Activated CD4-positive, alpha-beta T cell treated with anti-CD3 and anti-CD28 coated beads for 36 hours (primary cell): Measurements from ENCODE around the gene SLC22A12. TPM values are rescaled to one million over a fixed set of nuclear protein-coding genes. Genes with fewer than 3 reads are reported as not detected.
A peak's percentile ranks its signal among the peaks of the same experiment; 100 is the strongest.

Experiments used
- ATAC-seq: fragments of 200-7000 bp; cut with Tn5 transposase; one replicate; pipeline ENCODE4 v1.10.0; 2021; ENCODE audit warnings: mild to moderate bottlenecking, moderate library complexity
- CTCF ChIA-PET: fragments of 350-600 bp; sonication (Branson Sonifier 250); formaldehyde crosslinking; loops from one replicate; lab custom pipeline; 2021; ENCODE audit warnings: antibody characterized with exemption; lab: Charles Lee
- POLR2A ChIA-PET: fragments of 350-600 bp; sonication (Branson Sonifier 250); formaldehyde crosslinking; loops from one replicate; lab custom pipeline; 2021; ENCODE audit warnings: antibody characterized with exemption, inconsistent platforms; lab: Charles Lee
- DNase-seq: peaks from one replicate; pipeline ENCODE4 v3.0.0-alpha.2; 2020
- H3K27ac Mint-ChIP-seq: one replicate; pipeline ENCODE4 v1.8.0; 2021; ENCODE audit warnings: mixed read lengths
- H3K27me3 Mint-ChIP-seq: one replicate; pipeline ENCODE4 v1.8.0; 2021; ENCODE audit warnings: mixed read lengths
- H3K36me3 Mint-ChIP-seq: one replicate; pipeline ENCODE4 v1.8.0; 2021; ENCODE audit warnings: low read depth, mixed read lengths
- H3K4me1 Mint-ChIP-seq: one replicate; pipeline ENCODE4 v1.8.0; 2021; ENCODE audit warnings: mixed read lengths
- H3K4me3 Mint-ChIP-seq: one replicate; pipeline ENCODE4 v1.8.0; 2021; ENCODE audit warnings: mild to moderate bottlenecking, moderate library complexity, mixed read lengths
- H3K9me3 Mint-ChIP-seq: one replicate; pipeline ENCODE4 v1.8.0; 2021; ENCODE audit warnings: low read depth, mixed read lengths
- intact Hi-C, 2 experiments: fragments of 100-400 bp; cut with DNase I in 1 of 2; cut with micrococcal nuclease in 1 of 2; formaldehyde crosslinking; loops; one replicate each; pipeline versions ENCODE4 v1.14.2 to v1.15.1; 2022 to 2024; cut with DNase I, micrococcal nuclease
- total RNA-seq, 2 experiments: library from RNA; stranded (reverse); gene quantifications; one replicate each; pipeline ENCODE4 v1.2.3, GENCODE V29; 2021

The SLC22A12 gene
- total RNA-seq, 2 experiments from 2014 or later, result not detected

DNA sequence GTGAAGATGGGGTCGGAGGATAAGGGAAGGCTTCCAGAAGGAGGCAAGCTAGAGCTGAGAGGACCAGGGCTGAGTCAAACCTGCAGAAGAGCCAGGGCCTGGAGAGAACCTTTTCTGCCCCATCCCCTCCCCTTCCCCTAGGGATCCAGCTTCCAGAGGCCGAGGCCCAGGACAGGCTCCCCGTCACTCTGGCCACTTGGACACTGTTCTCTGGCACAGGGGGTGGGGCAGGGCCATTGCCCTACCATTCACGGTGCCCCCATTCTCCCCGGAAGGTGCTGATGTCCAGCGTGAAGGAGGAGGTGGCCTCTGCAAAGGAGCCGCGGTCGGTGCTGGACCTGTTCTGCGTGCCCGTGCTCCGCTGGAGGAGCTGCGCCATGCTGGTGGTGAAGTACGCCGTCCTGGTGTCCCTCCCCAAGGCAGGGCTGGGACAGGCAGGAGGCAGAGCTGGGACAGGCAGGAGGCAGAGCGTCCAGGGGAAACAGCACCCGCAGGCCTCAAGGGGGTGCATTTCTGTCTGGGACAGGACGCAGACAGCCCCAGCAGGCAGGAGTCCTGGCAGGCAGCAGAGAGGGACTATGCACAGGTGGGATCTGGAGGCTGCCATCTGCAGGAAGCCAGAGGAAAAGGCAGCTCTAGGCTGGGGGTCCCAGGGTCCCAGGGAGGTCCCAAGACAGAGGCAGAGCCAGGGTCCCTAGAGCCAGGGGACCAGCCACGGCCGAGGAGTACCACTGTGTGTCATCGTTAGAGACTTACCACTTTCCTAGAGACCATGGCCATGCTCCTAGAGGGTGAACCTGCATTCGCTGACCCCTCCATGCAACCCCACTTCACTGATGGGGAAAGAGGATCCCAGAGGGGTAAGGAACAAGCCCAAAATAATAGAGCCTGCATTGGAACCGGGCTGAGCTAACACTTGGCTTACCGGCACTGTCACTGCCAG is 25.8 kb upstream of the SLC22A12 start:
- H3K4me1 Mint-ChIP-seq, result peaks cover 4% of the 10 kb centered on the region
- H3K27ac Mint-ChIP-seq, result no peak overlapping the region
- ChIA-PET CTCF (interaction anchor here (0.5 to 1.3 kb wide), 3 partner anchors 24 to 187 kb away, joined by 3 read pairs; no protein-coding TSS in a partner anchor), POLR2A (interaction anchor here (0.6 kb wide), 1 partner anchor 246 kb away, joined by 3 read pairs; no protein-coding TSS in a partner anchor)
- DNase-seq, result no peak
- no peak overlapping the region for H3K4me3 Mint-ChIP-seq
- no peaks in the 10 kb centered on the region for H3K9me3 Mint-ChIP-seq
- intact Hi-C loops, result no loop called here
- no peak for ATAC-seq
- H3K27me3 Mint-ChIP-seq, result no peaks in the 10 kb centered on the region
- H3K36me3 Mint-ChIP-seq, result no peaks in the 10 kb centered on the region

DNA sequence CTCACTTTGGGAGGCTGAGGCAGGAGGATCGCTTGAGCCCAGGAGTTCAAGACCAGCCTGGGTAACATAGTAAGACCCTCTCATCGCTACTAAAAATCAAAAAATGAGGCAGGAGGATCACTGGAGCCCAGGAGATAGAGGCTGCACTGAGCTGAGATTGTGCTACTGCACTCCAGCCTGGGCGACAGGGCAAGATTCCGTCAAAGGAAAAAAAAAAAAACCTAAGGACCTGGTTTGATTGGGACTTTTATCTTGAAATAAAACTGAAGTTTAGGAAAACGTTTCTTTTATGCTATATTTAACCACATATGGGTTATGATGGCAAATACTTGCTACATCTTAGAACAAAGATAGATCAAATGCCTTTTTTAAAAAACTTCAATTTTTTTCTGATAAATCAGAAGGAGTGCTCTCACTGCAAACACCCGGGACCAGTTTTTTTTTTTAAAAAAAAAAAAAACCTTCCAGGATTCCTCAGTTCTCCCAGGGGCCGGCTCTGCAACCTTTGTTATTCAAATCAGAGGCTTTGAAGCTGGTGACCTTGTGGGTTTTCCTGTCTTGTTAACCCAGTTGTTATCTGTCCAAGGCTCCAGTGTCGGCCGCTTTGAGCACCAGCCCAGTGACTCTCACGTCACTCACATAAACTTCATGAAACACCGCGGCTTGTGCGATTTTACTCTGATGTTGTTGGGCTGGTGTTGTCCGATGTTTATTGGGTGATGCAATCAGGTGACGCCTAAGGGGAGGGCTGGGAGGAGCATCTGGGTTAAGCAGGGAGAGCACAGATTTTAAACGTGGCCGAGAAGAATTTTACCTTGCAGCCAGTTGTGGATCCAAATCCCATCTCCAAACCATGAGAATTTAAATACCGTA is 24.7 kb upstream of the SLC22A12 start:
- no peaks in the 10 kb centered on the region for H3K36me3 Mint-ChIP-seq
- intact Hi-C loops, result no loop called here
- ChIA-PET POLR2A (interaction anchor here (0.6 kb wide), 1 partner anchor 245 kb away, joined by 3 read pairs; no protein-coding TSS in a partner anchor), CTCF (interaction anchor here (0.6 to 1.3 kb wide), 3 partner anchors 22 to 657 kb away, joined by 3 read pairs; no protein-coding TSS in a partner anchor)
- peak; percentile 99 for ATAC-seq
- no peaks in the 10 kb centered on the region for H3K27me3 Mint-ChIP-seq
- H3K9me3 Mint-ChIP-seq, result no peaks in the 10 kb centered on the region
- peak; percentile 70 for DNase-seq
- peak overlapping the region; percentile 85 for H3K27ac Mint-ChIP-seq
- H3K4me3 Mint-ChIP-seq, result no peak overlapping the region
- H3K4me1 Mint-ChIP-seq, result peaks cover 4% of the 10 kb centered on the region

DNA sequence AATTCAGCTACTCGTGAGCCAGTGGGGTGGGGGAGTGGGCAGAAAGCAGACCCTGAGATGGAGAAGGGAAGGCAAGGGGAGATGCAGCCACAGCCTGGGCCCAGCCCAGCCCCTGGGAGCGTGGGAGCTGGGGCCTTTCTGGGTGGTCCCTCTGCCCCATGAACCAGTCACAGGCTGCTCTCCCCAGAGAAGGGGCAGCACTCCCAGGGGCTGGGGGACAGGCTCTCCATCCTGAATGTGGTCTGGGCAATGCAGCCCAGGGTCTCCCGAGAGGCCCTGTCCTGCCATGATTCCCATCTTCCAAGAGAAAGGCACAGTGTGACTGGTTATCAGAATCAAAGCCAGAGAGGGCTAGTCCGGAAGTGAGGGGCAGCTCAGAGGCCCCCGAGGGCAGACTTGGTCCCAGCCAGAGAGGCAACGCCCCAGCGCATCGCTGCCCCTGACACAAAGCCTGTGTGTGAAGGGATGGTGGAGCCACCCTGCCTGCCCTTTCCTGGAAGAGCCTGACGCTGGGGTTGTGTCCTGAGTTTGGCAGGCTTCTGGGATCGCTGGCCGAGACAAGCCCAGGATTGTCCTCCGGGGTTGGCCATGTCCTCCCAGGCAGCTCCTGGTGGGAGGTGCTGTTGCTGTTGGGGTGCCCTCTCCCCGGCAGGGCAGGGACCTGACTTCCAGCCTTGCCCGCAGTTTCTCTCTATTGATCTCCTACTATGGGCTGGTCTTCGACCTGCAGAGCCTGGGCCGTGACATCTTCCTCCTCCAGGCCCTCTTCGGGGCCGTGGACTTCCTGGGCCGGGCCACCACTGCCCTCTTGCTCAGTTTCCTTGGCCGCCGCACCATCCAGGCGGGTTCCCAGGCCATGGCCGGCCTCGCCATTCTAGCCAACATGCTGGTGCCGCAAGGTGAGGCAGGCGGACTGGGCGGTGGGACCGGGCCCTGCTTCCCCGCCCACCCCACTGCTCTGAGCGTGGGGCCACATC is 23.8 kb upstream of the SLC22A12 start:
- Mint-ChIP-seq H3K9me3 (no peaks in the 10 kb centered on the region), H3K36me3 (no peaks in the 10 kb centered on the region), H3K27ac (peak overlapping the region; percentile 85), H3K27me3 (no peaks in the 10 kb centered on the region), H3K4me1 (peaks cover 4% of the 10 kb centered on the region), H3K4me3 (no peak overlapping the region)
- intact Hi-C loops, result no loop called here
- ATAC-seq (peak; percentile 9), DNase-seq (no peak)
- CTCF ChIA-PET, result interaction anchor here (0.8 kb wide), 1 partner anchor 118 kb away, joined by 4 read pairs; no protein-coding TSS in a partner anchor
- POLR2A ChIA-PET, result no interaction called here

DNA sequence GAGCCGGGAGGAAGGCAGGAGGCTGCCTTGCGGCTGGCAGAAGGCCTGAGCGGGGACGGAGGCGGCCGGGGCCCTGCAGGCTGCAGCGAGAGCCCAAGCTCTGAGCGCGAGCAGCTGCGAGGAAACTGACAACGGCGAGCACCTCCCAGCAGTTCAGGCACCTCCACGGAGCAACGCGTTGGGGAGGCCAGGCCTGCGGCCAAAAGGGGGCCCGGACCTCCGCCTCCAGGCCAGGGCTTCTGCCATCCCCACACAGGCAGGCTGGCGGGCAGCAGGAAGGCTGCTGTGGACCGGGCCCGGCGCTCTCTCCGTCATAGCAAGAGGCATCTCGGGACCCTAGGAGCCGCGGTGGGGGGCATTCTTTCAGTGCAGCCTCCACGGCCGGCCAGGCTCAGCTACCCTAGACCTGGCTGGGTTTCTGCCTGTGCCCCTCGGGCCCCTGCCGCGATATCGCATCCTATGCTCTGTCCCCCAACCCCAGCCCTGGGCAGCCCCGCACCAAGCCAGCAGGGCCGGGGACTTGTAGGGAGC is 22.9 kb upstream of the SLC22A12 start:
- H3K27ac Mint-ChIP-seq, result no peak overlapping the region

DNA sequence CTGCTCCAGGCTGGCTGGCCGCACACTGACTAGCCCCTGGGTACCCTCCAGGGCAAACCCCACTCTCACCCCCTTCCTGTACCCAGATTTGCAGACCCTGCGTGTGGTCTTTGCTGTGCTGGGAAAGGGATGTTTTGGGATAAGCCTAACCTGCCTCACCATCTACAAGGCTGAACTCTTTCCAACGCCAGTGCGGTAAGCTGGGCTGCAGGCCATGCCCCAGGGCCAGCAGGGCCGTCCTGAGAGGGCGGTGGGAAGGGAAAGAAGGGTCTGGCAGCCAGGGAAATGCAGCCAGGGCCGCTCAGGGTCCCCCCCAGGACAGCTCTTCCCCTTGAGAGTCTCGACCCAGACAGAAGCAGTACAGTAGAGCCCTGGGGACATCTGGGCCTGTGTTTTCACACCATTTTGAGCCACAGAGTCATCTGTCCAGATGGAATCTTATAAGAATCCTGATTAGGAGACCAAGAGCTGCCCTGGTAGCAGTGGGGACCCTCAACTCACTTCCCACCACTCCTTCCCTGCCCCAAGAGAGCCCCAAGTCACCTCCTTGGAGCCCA is 22.4 kb upstream of the SLC22A12 start:
- CTCF ChIA-PET, result no interaction called here
- Mint-ChIP-seq H3K36me3 (no peaks in the 10 kb centered on the region), H3K27me3 (peaks cover 2% of the 10 kb centered on the region), H3K4me1 (peaks cover 4% of the 10 kb centered on the region), H3K9me3 (no peaks in the 10 kb centered on the region), H3K27ac (no peak overlapping the region), H3K4me3 (no peak overlapping the region)
- POLR2A ChIA-PET, result no interaction called here
- ATAC-seq (no peak), DNase-seq (no peak)
- intact Hi-C loops, result no loop called here

More for the DNA sequence above, 22.9 kb upstream of the SLC22A12 start:
- intact Hi-C loops, result no loop called here
- POLR2A ChIA-PET, result no interaction called here
- Mint-ChIP-seq H3K9me3 (no peaks in the 10 kb centered on the region), H3K36me3 (no peaks in the 10 kb centered on the region), H3K4me3 (no peak overlapping the region), H3K27me3 (peaks cover 2% of the 10 kb centered on the region), H3K4me1 (peaks cover 4% of the 10 kb centered on the region)
- ATAC-seq, result no peak
- DNase-seq, result no peak
- CTCF ChIA-PET, result interaction anchor here (0.8 kb wide), 1 partner anchor 119 kb away, joined by 4 read pairs; no protein-coding TSS in a partner anchor

DNA sequence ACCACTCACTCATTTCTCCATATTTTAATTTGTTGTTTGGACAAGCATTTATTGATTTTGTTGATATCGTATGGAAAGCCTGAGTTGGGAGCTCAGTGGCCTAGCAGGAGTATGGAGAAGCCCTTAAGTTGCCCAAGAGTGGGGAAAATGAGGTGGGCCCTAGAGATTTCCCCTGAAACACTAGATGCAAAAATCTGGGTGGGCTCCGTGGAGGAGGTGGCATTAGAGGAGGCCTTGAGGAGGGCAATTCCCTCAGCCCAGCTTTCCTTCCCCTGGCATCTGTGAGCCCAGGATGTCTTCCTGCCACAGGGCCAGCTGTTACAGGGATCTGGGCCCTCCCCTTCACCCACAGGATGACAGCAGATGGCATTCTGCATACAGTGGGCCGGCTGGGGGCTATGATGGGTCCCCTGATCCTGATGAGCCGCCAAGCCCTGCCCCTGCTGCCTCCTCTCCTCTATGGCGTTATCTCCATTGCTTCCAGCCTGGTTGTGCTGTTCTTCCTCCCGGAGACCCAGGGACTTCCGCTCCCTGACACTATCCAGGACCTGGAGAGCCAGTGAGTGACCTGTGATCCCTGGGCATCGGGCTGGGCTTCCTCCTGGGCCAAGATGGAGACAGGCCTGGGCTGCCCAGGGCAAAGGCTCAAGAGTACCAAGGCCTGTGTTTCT is 21.6 kb upstream of the SLC22A12 start:
- ChIA-PET POLR2A (no interaction called here), CTCF (no interaction called here)
- H3K36me3 Mint-ChIP-seq, result no peaks in the 10 kb centered on the region
- no peak for ATAC-seq
- H3K9me3 Mint-ChIP-seq, result no peaks in the 10 kb centered on the region
- no peak overlapping the region for H3K4me3 Mint-ChIP-seq
- no peak overlapping the region for H3K27ac Mint-ChIP-seq
- peaks cover 4% of the 10 kb centered on the region for H3K4me1 Mint-ChIP-seq
- DNase-seq, result no peak
- intact Hi-C loops, result no loop called here
- H3K27me3 Mint-ChIP-seq, result peaks cover 3% of the 10 kb centered on the region

DNA sequence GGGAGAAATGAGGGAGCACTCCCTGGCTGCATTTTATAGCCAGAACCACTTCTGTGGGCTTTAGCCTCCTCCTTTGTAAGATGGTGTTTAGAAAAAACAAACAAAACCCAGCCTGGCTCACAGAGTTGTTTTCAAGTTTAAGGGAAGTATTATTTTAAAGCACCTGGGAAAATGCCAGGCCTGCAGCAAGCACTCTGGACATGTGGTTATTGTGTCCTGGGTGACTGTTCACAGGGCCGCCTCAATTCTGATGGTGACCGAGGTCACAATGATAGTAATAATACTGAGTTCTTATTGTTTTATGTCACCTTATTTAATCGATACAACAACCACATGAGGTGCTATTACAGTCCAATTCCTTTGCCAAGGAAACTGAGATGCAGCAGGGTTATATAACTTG is 20.7 kb upstream of the SLC22A12 start:
- POLR2A ChIA-PET, result no interaction called here
- ATAC-seq, result no peak
- no peaks in the 10 kb centered on the region for H3K9me3 Mint-ChIP-seq
- no peak for DNase-seq
- peaks cover 4% of the 10 kb centered on the region for H3K4me1 Mint-ChIP-seq
- peaks cover 4% of the 10 kb centered on the region for H3K27me3 Mint-ChIP-seq
- H3K27ac Mint-ChIP-seq, result no peak overlapping the region
- H3K36me3 Mint-ChIP-seq, result no peaks in the 10 kb centered on the region
- intact Hi-C loops, result no loop called here
- CTCF ChIA-PET, result no interaction called here
- no peak overlapping the region for H3K4me3 Mint-ChIP-seq

DNA sequence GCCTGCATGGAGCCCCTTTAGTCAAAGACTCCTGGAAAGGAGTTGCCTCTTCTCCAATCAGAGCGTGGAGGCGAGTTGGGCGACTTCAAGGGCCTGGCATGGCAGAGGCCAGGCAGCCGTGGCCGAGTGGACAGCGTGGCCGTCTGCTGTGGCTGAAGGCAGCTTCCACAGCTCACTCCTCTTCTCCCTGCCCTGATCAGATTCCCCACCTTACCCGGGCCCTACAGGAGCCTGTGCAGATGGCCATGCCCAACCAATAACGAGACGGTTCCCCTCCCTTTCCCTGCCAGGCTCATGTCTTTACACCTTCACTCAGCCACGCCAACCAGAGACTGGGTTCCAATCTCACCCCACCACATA is 20.0 kb upstream of the SLC22A12 start:
- ATAC-seq (no peak), DNase-seq (no peak)
- Mint-ChIP-seq H3K36me3 (no peaks in the 10 kb centered on the region), H3K27me3 (peaks cover 4% of the 10 kb centered on the region), H3K27ac (no peak overlapping the region), H3K4me3 (no peak overlapping the region), H3K4me1 (peaks cover 4% of the 10 kb centered on the region), H3K9me3 (no peaks in the 10 kb centered on the region)
- ChIA-PET POLR2A (no interaction called here), CTCF (interaction anchor here (0.7 kb wide), 1 partner anchor 18 kb away, joined by 3 read pairs; no protein-coding TSS in a partner anchor)
- intact Hi-C loops, result no loop called here

DNA sequence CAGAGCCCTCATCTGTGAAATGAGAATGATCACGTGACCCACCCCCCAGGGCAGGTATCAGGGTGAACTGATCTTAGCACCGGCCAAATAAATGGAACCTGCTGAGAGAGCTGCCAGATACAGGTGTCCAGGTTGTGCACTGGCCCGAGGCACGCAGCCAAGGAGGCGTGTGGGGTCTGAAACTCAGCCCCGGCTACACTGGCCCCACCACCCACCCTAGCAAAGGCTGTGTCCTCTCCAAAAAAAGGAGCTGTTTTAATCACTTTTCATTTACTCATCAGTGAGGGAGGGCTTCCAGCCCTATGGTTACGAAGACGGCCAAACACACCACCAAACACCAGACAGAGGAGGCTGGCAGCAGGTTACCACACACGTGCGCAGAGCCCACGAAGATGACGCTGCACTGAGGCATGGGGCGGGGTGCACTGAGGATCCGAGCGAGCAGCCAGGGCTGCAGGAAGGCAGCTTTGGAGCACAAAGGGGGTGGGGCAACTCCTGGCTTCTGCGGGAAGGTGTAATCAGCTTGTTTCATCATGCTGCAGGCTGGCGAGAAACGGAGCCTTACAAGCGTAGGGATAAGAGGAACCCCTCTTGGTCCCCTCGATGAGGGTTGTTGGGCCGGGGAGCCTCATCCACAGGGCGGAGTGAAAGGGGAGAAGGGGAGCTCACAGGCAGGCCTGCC is 19.5 kb upstream of the SLC22A12 start:
- Mint-ChIP-seq H3K27me3 (peaks cover 4% of the 10 kb centered on the region), H3K27ac (no peak overlapping the region), H3K4me1 (peaks cover 2% of the 10 kb centered on the region), H3K9me3 (no peaks in the 10 kb centered on the region), H3K4me3 (no peak overlapping the region), H3K36me3 (no peaks in the 10 kb centered on the region)
- ATAC-seq (no peak), DNase-seq (no peak)
- ChIA-PET POLR2A (no interaction called here), CTCF (interaction anchor here (0.7 kb wide), 1 partner anchor 18 kb away, joined by 3 read pairs; no protein-coding TSS in a partner anchor)
- intact Hi-C loops, result no loop called here
